ENCODE measurements around the gene CRBN.
A peak's percentile ranks its signal among the peaks of the same experiment; 100 is the strongest.

The CRBN gene

GRCh38 chr3:3179407-3180094, at the start of gene CRBN:
TSS of gene CRBN (minus strand) at chr3:3179691. CDS start at chr3:3179687, 4 bp downstream.
- peak; percentile 41 for DNase-seq

GRCh38 chr3:3227640-3228039, 48.1 kb upstream of the CRBN start:
- DNase-seq, result no peak

GRCh38 chr3:3221528-3221927, 42.0 kb upstream of the CRBN start:
- DNase-seq, result no peak

- DNase-seq, result no peak
Observed at GRCh38 chr3:3216401-3216800, 36.9 kb upstream of the CRBN start.

- DNase-seq, result no peak
Observed at GRCh38 chr3:3212781-3213440, 33.4 kb upstream of the CRBN start.

- DNase-seq, result no peak
Observed at GRCh38 chr3:3209714-3210113, 30.2 kb upstream of the CRBN start.

- no peak for DNase-seq
Observed at GRCh38 chr3:3209057-3209456, 29.6 kb upstream of the CRBN start.

- DNase-seq, result no peak
Observed at GRCh38 chr3:3201611-3202010, 22.1 kb upstream of the CRBN start.

GRCh38 chr3:3200632-3201212, 21.2 kb upstream of the CRBN start:
- peak; percentile 27 for DNase-seq

- DNase-seq, result no peak
Observed at GRCh38 chr3:3199306-3199705, 19.8 kb upstream of the CRBN start.

GRCh38 chr3:3196148-3196861, 16.8 kb upstream of the CRBN start:
- DNase-seq, result no peak

- no peak for DNase-seq
Observed at GRCh38 chr3:3194861-3195260, 15.4 kb upstream of the CRBN start.

- no peak for DNase-seq
Observed at GRCh38 chr3:3192286-3192675, 12.8 kb upstream of the CRBN start.

- no peak for DNase-seq
Observed at GRCh38 chr3:3191675-3192285, 12.3 kb upstream of the CRBN start.

- no peak for DNase-seq
Observed at GRCh38 chr3:3189961-3190360, 10.5 kb upstream of the CRBN start.

GRCh38 chr3:3189102-3189727, 9.7 kb upstream of the CRBN start:
- DNase-seq, result no peak

- DNase-seq, result no peak
Observed at GRCh38 chr3:3184876-3185275, 5.4 kb upstream of the CRBN start.

GRCh38 chr3:3180456-3180855, 965 bp upstream of the CRBN start:
- no peak for DNase-seq

GRCh38 chr3:3178498-3179328, 778 bp downstream of the CRBN start:
- DNase-seq, result no peak

GRCh38 chr3:3177861-3178497, 1.5 kb downstream of the CRBN start:
- no peak for DNase-seq

GRCh38 chr3:3172627-3173026, 6.9 kb downstream of the CRBN start:
- DNase-seq, result no peak

All from DMS79 treated with DMSO at 0.1 percent for 48 hours (cell line).